ENCODE results near the gene NBEAL2. TPM values are rescaled to one million over a fixed set of nuclear protein-coding genes. Genes with fewer than 3 reads are reported as not detected.

NBEAL2 gene
- total and polyA plus RNA-seq, 10 of the 15 experiments (the other 5 are each of a cell fraction or from before 2014, with no cell fraction given): 0.07 to 127 (median 29.4) TPM

GRCh38 chr3:46962427-46962826 lies 17.0 kb upstream of the NBEAL2 start:
- Histone ChIP-seq H3K9ac (ENCODE audit: control insufficient read depth, insufficient read depth, low read length) (no peak overlapping the region), H3K27me3 (replicated peaks in 1 of 2; ENCODE audit: control insufficient read depth in 2 of 2, insufficient read depth in 2 of 2, low read length in 1 of 2) (no peaks in the 10 kb centered on the region), H3K4me2 (ENCODE audit: control insufficient read depth, insufficient read depth) (no peak overlapping the region), H3K79me2 (ENCODE audit: control insufficient read depth, insufficient read depth, low read length) (peaks cover 81% of the 10 kb centered on the region), H2AFZ (ENCODE audit: control insufficient read depth, low read depth, low read length) (no peak overlapping the region), H3K4me1 (ENCODE audit: control insufficient read depth, insufficient read depth, low read length) (peaks cover 50% of the 10 kb centered on the region), H3K27ac (ENCODE audit: control insufficient read depth, insufficient read depth) (no peak overlapping the region), H3K36me3 (ENCODE audit: control insufficient read depth in 2 of 2, insufficient read depth in 2 of 2, low read length in 1 of 2) (peaks cover 13 to 18% of the 10 kb centered on the region in 2 experiments; a peak in 3 of 4 replicates), H3K9me3 (replicated peaks; ENCODE audit: control insufficient read depth, insufficient read depth, low read length) (peaks cover 3% of the 10 kb centered on the region; the same call in 2 of the 3 replicates), H3K4me3 (no peak overlapping the region), H4K20me1 (ENCODE audit: control insufficient read depth, insufficient read depth) (peaks cover 7% of the 10 kb centered on the region; the same call in 1 of the 2 replicates)
- no TSS peak for BruUV-seq (replicated peaks)
- 88% methylated on average over 1 of the region's 1 CpG for WGBS (ENCODE audit: insufficient coverage, insufficient replicate concordance, low lambda C conversion rate, missing lambda C conversion rate)
- intact Hi-C loops (cut with micrococcal nuclease; ENCODE audit: unreplicated experiment): no loop called here
- DNase-seq (ENCODE audit: low read depth, low spot score) (no peak), ATAC-seq (no peak), FAIRE-seq (no peak)
- ChIA-PET CTCF (no interaction called here), RAD21 (ENCODE audit: unreplicated experiment) (interaction anchor here (1.0 kb wide), 1 partner anchor 30 kb away, joined by 3 read pairs; no protein-coding TSS in a partner anchor), SMC1A (ENCODE audit: uncharacterized antibody, unreplicated experiment) (no interaction called here), POLR2A (interaction anchor here (0.7 kb wide), 1 partner anchor 143 kb away, joined by 3 read pairs; no protein-coding TSS in a partner anchor)
- in situ Hi-C loops (cut with MboI): no loop called here
- TF ChIP-seq CBX5 (IDR thresholded peaks at IDR 0.05; ENCODE audit: low read depth) (no peak), MEF2B (IDR thresholded peaks at IDR 0.05; ENCODE audit: partially characterized antibody, poor library complexity, severe bottlenecking) (no peak), KDM1A (IDR thresholded peaks at IDR 0.05; ENCODE audit: borderline replicate concordance) (no peak)

- H3K4me3 ChIP-seq: no peak overlapping the region
- TF ChIP-seq CBX5 (IDR thresholded peaks at IDR 0.05; ENCODE audit: low read depth) (no peak), MEF2A (IDR thresholded peaks at IDR 0.05; ENCODE audit: insufficient read depth, low read depth, low read length) (no peak), SPI1 (IDR thresholded peaks at IDR 0.05; ENCODE audit: borderline replicate concordance, insufficient read depth, low read depth, low read length) (no peak), ATF7 (IDR thresholded peaks at IDR 0.05; ENCODE audit: low read depth) (no peak), RB1 (IDR thresholded peaks at IDR 0.05; ENCODE audit: borderline replicate concordance) (no peak), RAD21 (IDR thresholded peaks at IDR 0.05; ENCODE audit: insufficient read depth, low read depth, low read length) (no peak), RELA (IDR thresholded peaks at IDR 0.05; ENCODE audit: borderline replicate concordance, partially characterized antibody) (no peak), IKZF1 (conservative IDR thresholded peaks at IDR 0.05) (no peak), HCFC1 (IDR thresholded peaks at IDR 0.05; ENCODE audit: low read length) (no peak), WRNIP1 (IDR thresholded peaks at IDR 0.05; ENCODE audit: borderline replicate concordance, low read depth, low read length) (no peak), TARDBP (IDR thresholded peaks at IDR 0.05; ENCODE audit: borderline replicate concordance) (no peak), ZNF384 (IDR thresholded peaks at IDR 0.05; ENCODE audit: borderline replicate concordance, low read depth, low read length) (no peak), SREBF1 (IDR thresholded peaks at IDR 0.05; ENCODE audit: low read length) (no peak)
- peaks cover 7% of the 10 kb centered on the region; the same call in 1 of the 2 replicates for H4K20me1 ChIP-seq (ENCODE audit: control insufficient read depth, insufficient read depth)
- no peak overlapping the region for H3K27ac ChIP-seq (ENCODE audit: control insufficient read depth, insufficient read depth)
- intact Hi-C loops (cut with micrococcal nuclease; ENCODE audit: unreplicated experiment): no loop called here
- no peak overlapping the region for H3K4me2 ChIP-seq (ENCODE audit: control insufficient read depth, insufficient read depth)
- BruUV-seq (replicated peaks): no TSS peak
- H2AFZ ChIP-seq (ENCODE audit: control insufficient read depth, low read depth, low read length): no peak overlapping the region
- peaks cover 50% of the 10 kb centered on the region for H3K4me1 ChIP-seq (ENCODE audit: control insufficient read depth, insufficient read depth, low read length)
- ChIA-PET SMC1A (ENCODE audit: uncharacterized antibody, unreplicated experiment) (interaction anchor here (0.7 kb wide), 1 partner anchor 1146 kb away, joined by 3 read pairs; no protein-coding TSS in a partner anchor), RAD21 (ENCODE audit: unreplicated experiment) (interaction anchor here (1.0 kb wide), 1 partner anchor 30 kb away, joined by 3 read pairs; no protein-coding TSS in a partner anchor), CTCF (no interaction called here), POLR2A (no interaction called here)
- in situ Hi-C loops (cut with MboI): no loop called here
- FAIRE-seq: no peak
- no peak for DNase-seq (ENCODE audit: low read depth, low spot score)
- no peak for ATAC-seq
- H3K36me3 ChIP-seq (ENCODE audit: control insufficient read depth in 2 of 2, insufficient read depth in 2 of 2, low read length in 1 of 2): peaks cover 13 to 18% of the 10 kb centered on the region in 2 experiments; a peak in 3 of 4 replicates
- H3K9me3 ChIP-seq (replicated peaks; ENCODE audit: control insufficient read depth, insufficient read depth, low read length): peaks cover 3% of the 10 kb centered on the region; the same call in 2 of the 3 replicates
- peaks cover 81% of the 10 kb centered on the region for H3K79me2 ChIP-seq (ENCODE audit: control insufficient read depth, insufficient read depth, low read length)
- no peaks in the 10 kb centered on the region for H3K27me3 ChIP-seq (replicated peaks in 1 of 2; ENCODE audit: control insufficient read depth in 2 of 2, insufficient read depth in 2 of 2, low read length in 1 of 2)
- WGBS (ENCODE audit: insufficient coverage, insufficient replicate concordance, low lambda C conversion rate, missing lambda C conversion rate): 40% methylated on average over 1 of the region's 1 CpG
- H3K9ac ChIP-seq (ENCODE audit: control insufficient read depth, insufficient read depth, low read length): no peak overlapping the region
Observed at GRCh38 chr3:46962990-46963389, 16.5 kb upstream of the NBEAL2 start.

All from GM12878 (cell line).